ENCODE data around the gene DTX3. TPM values are rescaled to one million over a fixed set of nuclear protein-coding genes. Genes with fewer than 3 reads are reported as not detected.

The DTX3 gene
- total RNA-seq, 1 donor from 2014 or later = 99.6 TPM

DNA sequence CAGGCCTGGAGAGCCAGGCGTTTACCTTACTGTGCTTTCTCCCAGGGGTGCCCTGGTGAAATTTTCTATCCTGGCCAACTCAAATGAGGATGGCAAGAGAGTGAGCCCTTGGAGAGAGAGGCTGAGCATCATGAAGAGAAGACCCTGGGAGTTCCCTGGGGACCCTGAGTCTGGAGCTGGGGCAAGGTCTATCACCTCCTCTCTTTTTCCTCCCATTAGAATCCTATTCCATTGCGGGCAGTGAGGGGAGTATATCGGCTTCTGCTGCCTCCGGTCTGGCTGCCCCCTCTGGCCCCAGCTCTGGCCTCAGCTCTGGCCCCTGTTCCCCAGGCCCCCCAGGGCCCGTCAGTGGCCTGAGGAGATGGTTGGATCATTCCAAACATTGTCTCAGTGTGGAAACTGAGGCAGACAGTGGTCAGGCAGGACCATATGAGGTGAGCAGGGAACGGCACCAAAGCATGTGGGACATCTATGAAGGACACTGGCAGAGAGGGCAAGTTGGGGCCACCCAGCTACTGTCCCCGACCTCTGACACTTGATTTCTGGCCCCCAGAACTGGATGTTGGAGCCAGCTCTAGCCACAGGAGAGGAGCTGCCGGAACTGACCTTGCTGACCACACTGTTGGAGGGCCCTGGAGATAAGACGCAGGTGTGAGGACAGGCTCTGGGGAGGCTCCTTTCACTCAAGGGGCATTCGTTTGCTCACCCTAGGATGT lies 8.2 kb downstream of the DTX3 start:
- Mint-ChIP-seq H3K4me3 (ENCODE audit: unreplicated experiment) (peak overlapping the region; percentile 83), H3K27me3 (ENCODE audit: unreplicated experiment) (peaks cover 8% of the 10 kb centered on the region), H3K36me3 (ENCODE audit: unreplicated experiment) (peaks cover 6% of the 10 kb centered on the region), H3K4me1 (ENCODE audit: low read depth, unreplicated experiment) (peaks cover 38% of the 10 kb centered on the region), H3K9me3 (ENCODE audit: unreplicated experiment) (peaks cover 13% of the 10 kb centered on the region), H3K27ac (ENCODE audit: unreplicated experiment) (peak overlapping the region; percentile 92)
- DNase-seq = peak; percentile 46
- TF ChIP-seq, protein P1, sequence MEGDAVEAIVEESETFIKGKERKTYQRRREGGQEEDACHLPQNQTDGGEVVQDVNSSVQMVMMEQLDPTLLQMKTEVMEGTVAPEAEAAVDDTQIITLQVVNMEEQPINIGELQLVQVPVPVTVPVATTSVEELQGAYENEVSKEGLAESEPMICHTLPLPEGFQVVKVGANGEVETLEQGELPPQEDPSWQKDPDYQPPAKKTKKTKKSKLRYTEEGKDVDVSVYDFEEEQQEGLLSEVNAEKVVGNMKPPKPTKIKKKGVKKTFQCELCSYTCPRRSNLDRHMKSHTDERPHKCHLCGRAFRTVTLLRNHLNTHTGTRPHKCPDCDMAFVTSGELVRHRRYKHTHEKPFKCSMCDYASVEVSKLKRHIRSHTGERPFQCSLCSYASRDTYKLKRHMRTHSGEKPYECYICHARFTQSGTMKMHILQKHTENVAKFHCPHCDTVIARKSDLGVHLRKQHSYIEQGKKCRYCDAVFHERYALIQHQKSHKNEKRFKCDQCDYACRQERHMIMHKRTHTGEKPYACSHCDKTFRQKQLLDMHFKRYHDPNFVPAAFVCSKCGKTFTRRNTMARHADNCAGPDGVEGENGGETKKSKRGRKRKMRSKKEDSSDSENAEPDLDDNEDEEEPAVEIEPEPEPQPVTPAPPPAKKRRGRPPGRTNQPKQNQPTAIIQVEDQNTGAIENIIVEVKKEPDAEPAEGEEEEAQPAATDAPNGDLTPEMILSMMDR (IDR thresholded peaks at IDR 0.05; ENCODE audit: partially characterized antibody, unreplicated experiment) = no peak

DNA sequence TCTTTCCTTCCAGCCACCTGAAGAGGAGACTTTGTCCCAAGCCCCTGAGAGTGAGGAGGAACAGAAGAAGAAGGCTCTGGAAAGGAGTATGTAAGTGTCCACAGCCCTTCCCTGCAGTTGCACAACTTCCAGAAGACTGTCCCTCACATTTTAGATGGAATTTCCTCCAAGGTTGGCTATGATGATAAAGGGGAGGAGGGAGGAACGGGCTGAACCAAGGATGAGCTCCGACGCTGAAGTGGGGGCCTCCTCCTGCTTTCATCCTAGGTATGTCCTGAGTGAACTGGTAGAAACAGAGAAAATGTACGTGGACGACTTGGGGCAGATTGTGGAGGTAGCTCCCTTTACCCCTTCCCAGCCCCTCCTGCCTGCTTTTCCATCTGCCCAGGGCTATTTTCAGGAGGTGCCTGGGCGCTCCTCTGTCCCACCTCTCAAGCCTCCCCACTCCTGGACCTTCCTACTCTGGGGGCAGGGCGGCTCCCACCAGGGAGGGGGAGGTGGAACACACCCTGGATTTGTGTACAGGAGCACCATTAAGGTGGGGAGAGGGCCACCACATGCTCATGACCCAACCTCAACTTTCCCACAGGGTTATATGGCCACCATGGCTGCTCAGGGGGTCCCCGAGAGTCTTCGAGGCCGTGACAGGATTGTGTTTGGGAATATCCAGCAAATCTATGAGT lies 8.9 kb downstream of the DTX3 start:
- peak overlapping the region; percentile 83 for H3K4me3 Mint-ChIP-seq (ENCODE audit: unreplicated experiment)
- no peak for DNase-seq

DNA sequence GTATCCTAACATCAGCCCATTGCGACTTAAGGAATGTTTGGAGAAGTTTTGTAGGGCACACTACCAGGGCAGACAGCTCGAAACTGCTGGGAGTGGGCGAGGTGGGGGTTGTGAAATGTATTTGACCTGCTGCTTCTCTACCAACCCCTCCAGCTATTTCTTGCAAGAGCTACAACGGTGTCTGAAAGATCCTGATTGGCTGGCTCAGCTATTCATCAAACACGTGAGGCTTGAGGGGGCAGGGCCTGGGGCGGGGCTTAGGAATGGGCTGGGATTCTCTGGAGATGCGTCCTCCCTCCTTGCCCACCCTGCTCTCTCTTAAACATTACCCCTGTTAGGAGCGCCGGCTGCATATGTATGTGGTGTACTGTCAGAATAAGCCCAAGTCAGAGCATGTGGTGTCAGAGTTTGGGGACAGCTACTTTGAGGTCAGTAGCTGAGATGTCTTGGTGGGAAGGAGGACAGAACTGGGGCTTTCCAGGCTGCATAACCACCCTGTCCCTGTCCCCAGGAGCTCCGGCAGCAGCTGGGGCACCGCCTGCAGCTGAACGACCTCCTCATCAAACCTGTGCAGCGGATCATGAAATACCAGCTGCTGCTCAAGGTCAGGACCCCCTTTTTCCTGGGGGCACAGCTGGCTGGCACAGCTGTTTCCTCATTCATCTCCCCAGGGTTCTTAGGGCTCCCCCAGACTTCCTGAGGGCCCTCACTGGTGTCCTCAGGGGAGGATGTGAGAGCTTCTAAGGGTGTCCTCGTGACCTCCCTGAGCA lies 9.7 kb downstream of the DTX3 start:
- TF ChIP-seq, protein P1 (IDR thresholded peaks at IDR 0.05; ENCODE audit: partially characterized antibody, unreplicated experiment) = no peak
- H3K27ac Mint-ChIP-seq (ENCODE audit: unreplicated experiment) = peak overlapping the region; percentile 68
- H3K36me3 Mint-ChIP-seq (ENCODE audit: unreplicated experiment) = peaks cover 7% of the 10 kb centered on the region
- H3K9me3 Mint-ChIP-seq (ENCODE audit: unreplicated experiment) = peaks cover 11% of the 10 kb centered on the region
- H3K27me3 Mint-ChIP-seq (ENCODE audit: unreplicated experiment) = peaks cover 17% of the 10 kb centered on the region
- H3K4me3 Mint-ChIP-seq (ENCODE audit: unreplicated experiment) = peak overlapping the region; percentile 67
- peak; percentile 71 for DNase-seq
- peaks cover 38% of the 10 kb centered on the region for H3K4me1 Mint-ChIP-seq (ENCODE audit: low read depth, unreplicated experiment)

More for the DNA sequence above, 8.9 kb downstream of the DTX3 start:
- H3K9me3 Mint-ChIP-seq (ENCODE audit: unreplicated experiment) = peaks cover 13% of the 10 kb centered on the region
- peak overlapping the region; percentile 92 for H3K27ac Mint-ChIP-seq (ENCODE audit: unreplicated experiment)
- H3K4me1 Mint-ChIP-seq (ENCODE audit: low read depth, unreplicated experiment) = peaks cover 37% of the 10 kb centered on the region
- H3K27me3 Mint-ChIP-seq (ENCODE audit: unreplicated experiment) = peaks cover 9% of the 10 kb centered on the region
- TF ChIP-seq, protein P1 (IDR thresholded peaks at IDR 0.05; ENCODE audit: partially characterized antibody, unreplicated experiment) = no peak
- H3K36me3 Mint-ChIP-seq (ENCODE audit: unreplicated experiment) = peaks cover 7% of the 10 kb centered on the region

DNA sequence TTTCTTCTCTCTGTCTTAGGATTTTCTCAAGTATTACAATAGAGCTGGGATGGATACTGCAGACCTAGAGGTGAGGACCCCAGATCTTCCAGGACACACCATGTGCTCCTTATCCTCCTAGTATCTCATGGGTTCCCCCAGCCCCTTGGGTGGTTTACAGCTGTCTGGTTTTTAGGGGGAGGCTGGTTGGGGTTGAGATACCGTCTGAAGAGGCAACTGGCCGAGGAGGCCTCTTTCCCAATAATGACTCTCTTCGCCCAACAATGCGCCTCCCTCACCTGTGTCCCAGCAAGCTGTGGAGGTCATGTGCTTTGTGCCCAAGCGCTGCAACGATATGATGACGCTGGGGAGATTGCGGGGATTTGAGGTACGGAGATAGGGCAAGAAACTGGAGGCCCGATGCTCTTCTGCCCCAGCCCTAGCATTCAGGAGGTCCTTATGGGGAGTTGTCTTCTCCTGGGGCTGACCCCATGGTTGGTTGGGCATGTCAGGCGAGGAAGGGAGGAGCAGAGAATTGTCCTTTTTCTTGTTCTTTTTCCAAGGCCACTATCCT lies 10.4 kb downstream of the DTX3 start:
- H3K4me3 Mint-ChIP-seq (ENCODE audit: unreplicated experiment) = peak overlapping the region; percentile 25
- H3K36me3 Mint-ChIP-seq (ENCODE audit: unreplicated experiment) = peaks cover 7% of the 10 kb centered on the region
- peaks cover 36% of the 10 kb centered on the region for H3K4me1 Mint-ChIP-seq (ENCODE audit: low read depth, unreplicated experiment)
- peaks cover 11% of the 10 kb centered on the region for H3K9me3 Mint-ChIP-seq (ENCODE audit: unreplicated experiment)
- TF ChIP-seq, protein P1 (IDR thresholded peaks at IDR 0.05; ENCODE audit: partially characterized antibody, unreplicated experiment) = no peak
- peaks cover 16% of the 10 kb centered on the region for H3K27me3 Mint-ChIP-seq (ENCODE audit: unreplicated experiment)
- H3K27ac Mint-ChIP-seq (ENCODE audit: unreplicated experiment) = no peak overlapping the region
- DNase-seq = no peak

Data from glutamatergic neuron (in vitro differentiated cells).